Measurements from ENCODE around the gene PKP1.

DNA sequence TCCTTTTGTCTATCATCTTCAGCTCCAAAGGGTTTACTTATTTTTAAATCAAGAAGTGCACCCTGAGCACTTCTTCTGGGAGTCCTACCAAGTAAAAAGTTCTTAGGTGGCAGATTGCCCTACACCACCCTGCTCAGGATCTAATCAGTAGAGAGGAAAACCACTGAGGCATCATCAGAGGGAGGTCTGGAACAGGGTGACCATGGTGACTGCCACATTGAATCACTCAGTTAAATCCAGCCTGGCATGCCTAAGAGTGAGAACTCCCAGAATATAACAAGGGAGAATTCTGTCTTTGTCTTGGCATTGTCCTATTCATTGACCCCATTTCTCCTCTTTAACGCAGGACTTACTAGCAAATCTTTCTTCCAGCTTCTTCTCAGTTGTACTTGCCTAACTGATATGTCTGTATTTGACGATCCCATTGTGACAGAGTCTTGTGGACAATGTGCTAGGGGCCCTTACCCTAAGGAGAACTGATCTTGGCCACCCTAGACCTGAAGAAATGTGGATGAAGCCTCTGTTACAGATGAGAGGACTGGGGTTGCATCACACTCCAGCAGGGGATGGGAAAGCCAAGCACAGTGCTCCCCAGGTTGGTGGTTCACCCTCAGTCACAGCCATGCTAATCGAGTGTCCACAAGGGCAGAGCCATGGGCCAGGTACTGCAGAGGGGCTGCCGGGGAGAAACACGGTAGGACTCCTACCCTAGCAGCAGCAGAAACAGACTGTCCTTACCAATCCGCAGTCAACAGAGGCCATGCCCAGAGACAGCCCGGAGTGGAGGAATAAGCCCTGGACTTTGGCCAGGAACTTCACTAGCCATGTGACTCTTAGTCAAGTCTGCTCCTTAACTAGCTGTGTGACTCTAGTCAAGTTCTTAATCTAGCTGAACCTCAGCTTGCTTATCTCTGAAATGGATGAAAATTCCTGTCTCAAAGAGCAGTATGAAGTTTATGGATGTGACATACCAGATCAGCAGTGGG, 15.4 kb downstream of the PKP1 start:
- TF ChIP-seq CTCF (IDR thresholded peaks at IDR 0.05) (no peak), POLR2AphosphoS5 (IDR thresholded peaks at IDR 0.05) (no peak), POLR2A (IDR thresholded peaks at IDR 0.05) (no peak)
